Activated naive CD4-positive, alpha-beta T cell (primary cell): ENCODE data around the gene NBPF1.
"Not testable (repeated sequence)": the region's sequence is repeated elsewhere in the genome, so short reads cannot be mapped to it uniquely, and the experiment has no call there.

Experiments used
- DNase-seq, 4 experiments: peaks; one replicate each; lab custom pipeline; 2025; lab: John Stamatoyannopoulos, UW

The NBPF1 gene

GRCh38 chr1:16621681-16622315 is 8.4 kb upstream of the NBPF1 start:
- DNase-seq: not testable (repeated sequence)

- no peak for DNase-seq
Observed at GRCh38 chr1:16621300-16621658, 7.9 kb upstream of the NBPF1 start.

GRCh38 chr1:16619803-16620501 is 6.6 kb upstream of the NBPF1 start:
- not testable (repeated sequence) for DNase-seq

- no peak for DNase-seq
Observed at GRCh38 chr1:16618719-16619118, 5.4 kb upstream of the NBPF1 start.

GRCh38 chr1:16617778-16618580 is 4.6 kb upstream of the NBPF1 start:
- no peak for DNase-seq

- DNase-seq: no peak
Observed at GRCh38 chr1:16617114-16617631, 3.8 kb upstream of the NBPF1 start.

GRCh38 chr1:16615253-16616252 is 2.2 kb upstream of the NBPF1 start:
- no peak for DNase-seq

- no peak for DNase-seq
Observed at GRCh38 chr1:16614361-16615252, 1.2 kb upstream of the NBPF1 start.

- no peak for DNase-seq
Observed at GRCh38 chr1:16612332-16613172, 812 bp downstream of the NBPF1 start.

GRCh38 chr1:16611981-16612331 is 1.4 kb downstream of the NBPF1 start:
- not testable (repeated sequence) for DNase-seq

- not testable (repeated sequence) for DNase-seq
Observed at GRCh38 chr1:16611164-16611563, 2.2 kb downstream of the NBPF1 start.

GRCh38 chr1:16610553-16610952 is 2.8 kb downstream of the NBPF1 start:
- not testable (repeated sequence) for DNase-seq

- DNase-seq: not testable (repeated sequence)
Observed at GRCh38 chr1:16609761-16610160, 3.6 kb downstream of the NBPF1 start.

- DNase-seq: no peak
Observed at GRCh38 chr1:16608838-16609560, 4.4 kb downstream of the NBPF1 start.

GRCh38 chr1:16607853-16608815 is 5.2 kb downstream of the NBPF1 start:
- not testable (repeated sequence) for DNase-seq

GRCh38 chr1:16607433-16607851 is 5.9 kb downstream of the NBPF1 start:
- DNase-seq: no peak

- DNase-seq: not testable (repeated sequence)
Observed at GRCh38 chr1:16606666-16607432, 6.5 kb downstream of the NBPF1 start.
